Endodermal cell (in vitro differentiated cells): ENCODE data around the gene MRTFA. TPM values are rescaled to one million over a fixed set of nuclear protein-coding genes. Genes with fewer than 3 reads are reported as not detected.
A peak's percentile ranks its signal among the peaks of the same experiment; 100 is the strongest.

ENCODE experiments used
- DNase-seq: peaks from one replicate; pipeline ENCODE4 v3.0.0-alpha.2; 2017
- H3K27ac ChIP-seq: 2 replicates; pipeline ENCODE4 v1.5.1; 2013; ENCODE audit warnings: mild to moderate bottlenecking, low read depth, low read length, moderate library complexity
- H3K27me3 ChIP-seq: 2 replicates; pipeline ENCODE4 v1.6.1; 2013; ENCODE audit warnings: mild to moderate bottlenecking, low read length, moderate library complexity; ENCODE audit not compliant: insufficient read depth, control insufficient read depth, poor library complexity, severe bottlenecking
- H3K36me3 ChIP-seq: 2 replicates; pipeline ENCODE4 v1.7.0; 2013; ENCODE audit warnings: mild to moderate bottlenecking, low read length, moderate library complexity; ENCODE audit not compliant: control insufficient read depth, insufficient read depth
- H3K4me1 ChIP-seq: one replicate; pipeline ENCODE4 v1.7.0; 2013; ENCODE audit warnings: low read length; ENCODE audit not compliant: control insufficient read depth, insufficient read depth
- H3K4me3 ChIP-seq: 2 replicates; pipeline ENCODE4 v1.5.1; 2013; ENCODE audit warnings: mild to moderate bottlenecking, low read length, moderate library complexity
- H3K9ac ChIP-seq: 2 replicates; pipeline ENCODE4 v1.6.1; 2013; ENCODE audit warnings: mild to moderate bottlenecking, low read length, moderate library complexity; ENCODE audit not compliant: poor library complexity, severe bottlenecking; ENCODE audit errors: extremely low read depth
- H3K9me3 ChIP-seq: 2 replicates; pipeline ENCODE4 v1.6.1; 2013; ENCODE audit warnings: mild to moderate bottlenecking, low read length, moderate library complexity; ENCODE audit not compliant: control insufficient read depth
- H3K27ac Mint-ChIP-seq: 2 replicates; pipeline ENCODE4 v1.8.0; 2020; ENCODE audit warnings: mixed read lengths
- H3K27me3 Mint-ChIP-seq: 2 replicates; pipeline ENCODE4 v1.8.0; 2021; ENCODE audit warnings: mild to moderate bottlenecking, mixed read lengths; ENCODE audit not compliant: insufficient read depth
- H3K36me3 Mint-ChIP-seq: 2 replicates; pipeline ENCODE4 v1.8.0; 2020; ENCODE audit warnings: low read depth, mixed read lengths
- H3K4me1 Mint-ChIP-seq: 2 replicates; pipeline ENCODE4 v1.8.0; 2020; ENCODE audit warnings: mixed read lengths
- H3K4me3 Mint-ChIP-seq: 2 replicates; pipeline ENCODE4 v1.8.0; 2020; ENCODE audit warnings: mild to moderate bottlenecking, moderate library complexity, mixed read lengths
- H3K9me3 Mint-ChIP-seq: 2 replicates; pipeline ENCODE4 v1.8.0; 2020; ENCODE audit warnings: mild to moderate bottlenecking, mixed read lengths
- CTCF ChIP-seq: fragments of 200-600 bp; sonication (generic); conservative IDR thresholded peaks from 2 replicates; pipeline ENCODE4 v1.5.0; 2021; ENCODE audit warnings: antibody characterized with exemption, mild to moderate bottlenecking
- WGBS, 2 experiments: methylation state at CpG; one replicate each; pipeline versions ENCODE4 v1.1.5 to v1.1.7; 2013; ENCODE audit warnings: missing lambda C conversion rate in 2 of 2, mixed read lengths in 1 of 2; ENCODE audit not compliant: insufficient coverage in 1 of 2, insufficient read length in 1 of 2; 5-methylcytosine and 5-hydroxymethylcytosine counted together
- total RNA-seq, 2 donors: library from RNA; stranded (reverse); fragmentation: NEBNext Ultra II Directional in 1 of 2; extraction: Animal tissue kit (Norgen Biotek cat#: 25700) in 1 of 2; gene quantifications; 2 replicates in 1 of 2; 3 replicates in 1 of 2; pipeline ENCODE4 v1.2.1, GENCODE V29; 2021

The MRTFA gene
- total RNA-seq, 2 donors from 2014 or later = 43.3 to 44.7 TPM

DNA sequence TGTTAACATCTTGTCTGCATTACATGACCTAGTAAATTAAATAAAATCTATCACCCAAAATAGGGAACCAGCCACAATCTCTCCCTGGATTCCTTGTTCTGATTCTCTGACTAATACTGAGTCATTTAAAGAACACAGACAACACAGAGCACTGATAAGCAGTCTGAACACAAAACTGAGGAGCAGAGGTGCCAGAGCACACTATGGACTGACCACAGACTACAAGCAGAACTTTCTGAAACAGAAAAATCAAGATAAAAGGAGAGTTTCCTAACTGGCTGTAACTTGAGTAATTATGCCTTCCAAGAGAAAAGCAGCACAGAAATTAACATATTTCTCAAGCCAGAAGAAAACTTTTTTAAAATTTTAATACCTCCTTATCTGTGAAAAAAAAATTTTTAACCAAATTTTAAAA is 137.3 kb downstream of the MRTFA start:
- Mint-ChIP-seq H3K27ac (peak overlapping the region; percentile 82), H3K36me3 (peaks cover 12% of the 10 kb centered on the region), H3K4me1 (peaks cover 19% of the 10 kb centered on the region), H3K9me3 (peaks cover 16% of the 10 kb centered on the region), H3K27me3 (no peaks in the 10 kb centered on the region), H3K4me3 (no peak overlapping the region)
- Histone ChIP-seq H3K27ac (no peak overlapping the region), H3K4me3 (no peak overlapping the region), H3K27me3 (no peaks in the 10 kb centered on the region), H3K36me3 (no peaks in the 10 kb centered on the region), H3K9me3 (peaks cover 12% of the 10 kb centered on the region), H3K9ac (peak overlapping the region; percentile 72), H3K4me1 (peaks cover 9% of the 10 kb centered on the region)
- TF ChIP-seq CTCF = no peak
- no peak for DNase-seq

DNA sequence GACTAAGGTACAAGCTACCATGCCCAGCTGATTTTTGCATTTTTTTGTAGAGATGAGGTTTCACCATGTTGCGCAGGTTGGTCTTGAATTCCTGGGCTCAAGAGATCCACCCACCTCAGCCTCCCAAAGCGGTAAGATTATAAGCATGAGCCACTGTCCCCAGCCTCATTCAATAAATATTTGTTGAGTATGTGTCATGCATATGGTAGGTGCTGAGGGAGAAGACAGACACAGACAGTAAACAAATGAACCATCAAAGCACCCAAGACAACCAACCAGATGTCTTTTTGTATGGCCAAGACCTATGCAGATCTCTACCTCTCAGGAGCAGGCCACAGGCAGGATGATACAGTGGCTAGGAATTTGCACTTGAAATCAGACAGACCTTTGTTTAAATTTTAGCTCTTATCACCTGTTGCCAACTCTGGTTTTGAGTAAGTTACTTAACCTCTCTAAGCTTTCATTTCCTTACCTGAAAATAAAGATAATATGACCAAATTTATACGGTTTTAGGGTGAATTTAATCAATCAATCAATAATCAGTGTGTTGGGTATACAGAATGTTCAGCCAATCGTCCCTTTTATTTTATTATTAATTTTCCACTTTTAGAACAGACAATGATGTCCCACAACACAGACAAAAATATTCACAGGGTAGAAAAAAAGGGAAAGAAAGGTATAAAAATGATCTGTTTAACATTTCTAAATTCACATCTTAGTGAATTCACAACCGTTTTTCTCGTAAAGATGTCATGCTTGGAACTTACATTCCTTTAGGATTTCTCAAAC is 137.9 kb downstream of the MRTFA start:
- Mint-ChIP-seq H3K4me3 (peak overlapping the region; percentile 37), H3K9me3 (peaks cover 16% of the 10 kb centered on the region), H3K27ac (peak overlapping the region; percentile 82), H3K4me1 (peaks cover 19% of the 10 kb centered on the region), H3K36me3 (peaks cover 12% of the 10 kb centered on the region), H3K27me3 (no peaks in the 10 kb centered on the region)
- Histone ChIP-seq H3K4me3 (no peak overlapping the region), H3K27me3 (no peaks in the 10 kb centered on the region), H3K9me3 (peaks cover 11% of the 10 kb centered on the region), H3K36me3 (no peaks in the 10 kb centered on the region), H3K4me1 (peaks cover 9% of the 10 kb centered on the region), H3K27ac (no peak overlapping the region), H3K9ac (peak overlapping the region; percentile 72)
- peak; percentile 48 for DNase-seq
- no peak for TF ChIP-seq CTCF
- WGBS, 2 experiments = 72 to 88% methylated on average over 2 to 5 of the region's 6 CpGs

GRCh38 chr22:40493441-40493840 is 143.1 kb downstream of the MRTFA start:
- H3K27ac Mint-ChIP-seq = no peak overlapping the region
- DNase-seq = no peak
- 75% methylated on average over 1 of the region's 2 CpGs; no CpG with 5 or more reads in 1 of the 2 experiments for whole genome bisulfite sequencing, 2 experiments
- H3K27ac ChIP-seq = no peak overlapping the region
- no peaks in the 10 kb centered on the region for H3K27me3 ChIP-seq
- H3K27me3 Mint-ChIP-seq = no peaks in the 10 kb centered on the region
- peaks cover 6% of the 10 kb centered on the region for H3K4me1 ChIP-seq
- H3K36me3 ChIP-seq = no peaks in the 10 kb centered on the region
- H3K9me3 Mint-ChIP-seq = no peaks in the 10 kb centered on the region
- peaks cover 24% of the 10 kb centered on the region for H3K4me1 Mint-ChIP-seq
- peaks cover 7% of the 10 kb centered on the region for H3K36me3 Mint-ChIP-seq
- H3K4me3 ChIP-seq = no peak overlapping the region
- no peak overlapping the region for H3K4me3 Mint-ChIP-seq
- H3K9me3 ChIP-seq = no peaks in the 10 kb centered on the region
- H3K9ac ChIP-seq = no peak overlapping the region
- TF ChIP-seq CTCF = no peak
